HG03196 (cell line): Measurements from ENCODE around the gene SULF2.

Experiments used
- ATAC-seq: cut with Tn5 transposase; IDR thresholded peaks from one replicate; pipeline ENCODE4 v1.9.1; 2021; ENCODE audit not compliant: unreplicated experiment

SULF2 gene

DNA sequence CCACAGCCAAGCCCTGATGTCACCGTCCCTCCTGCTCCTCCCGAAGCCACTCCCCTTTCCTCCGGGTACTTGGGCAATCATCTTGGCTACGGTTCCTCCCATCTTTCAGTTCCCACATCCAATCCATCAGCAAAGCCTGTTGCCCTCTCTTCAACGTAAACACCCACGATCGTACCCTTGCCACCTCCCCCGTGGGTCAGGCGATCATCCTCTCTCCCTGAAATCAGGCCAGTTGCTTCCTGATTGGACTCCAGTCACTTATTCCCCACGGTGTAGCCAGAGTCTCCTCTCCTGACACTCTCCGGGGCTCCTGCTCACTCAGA is 44.5 kb downstream of the SULF2 start:
- ATAC-seq = no peak

- ATAC-seq = no peak
Observed at GRCh38 chr20:47740121-47740861, 45.0 kb downstream of the SULF2 start.

DNA sequence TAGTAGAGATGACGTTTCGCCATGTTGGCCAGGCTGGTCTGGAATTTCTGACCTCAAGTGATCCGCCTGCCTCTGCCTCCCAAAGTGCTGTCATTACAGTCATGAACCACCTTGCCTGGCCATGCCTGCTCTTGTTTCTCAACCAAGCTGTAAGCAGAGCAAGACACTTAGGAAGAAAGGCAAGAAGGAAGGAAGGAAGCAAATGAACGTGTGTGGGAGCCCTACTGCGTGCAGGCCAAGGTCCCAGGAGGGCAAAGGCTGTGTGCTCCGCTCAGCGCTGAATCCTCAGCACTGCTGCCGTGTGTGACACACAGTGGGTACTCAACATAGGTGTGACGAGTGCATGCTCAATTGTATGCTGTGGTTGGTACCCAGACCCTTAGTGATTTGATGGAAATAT is 47.4 kb downstream of the SULF2 start:
- ATAC-seq = no peak

- no peak for ATAC-seq
Observed at GRCh38 chr20:47736570-47737152, 48.6 kb downstream of the SULF2 start.

DNA sequence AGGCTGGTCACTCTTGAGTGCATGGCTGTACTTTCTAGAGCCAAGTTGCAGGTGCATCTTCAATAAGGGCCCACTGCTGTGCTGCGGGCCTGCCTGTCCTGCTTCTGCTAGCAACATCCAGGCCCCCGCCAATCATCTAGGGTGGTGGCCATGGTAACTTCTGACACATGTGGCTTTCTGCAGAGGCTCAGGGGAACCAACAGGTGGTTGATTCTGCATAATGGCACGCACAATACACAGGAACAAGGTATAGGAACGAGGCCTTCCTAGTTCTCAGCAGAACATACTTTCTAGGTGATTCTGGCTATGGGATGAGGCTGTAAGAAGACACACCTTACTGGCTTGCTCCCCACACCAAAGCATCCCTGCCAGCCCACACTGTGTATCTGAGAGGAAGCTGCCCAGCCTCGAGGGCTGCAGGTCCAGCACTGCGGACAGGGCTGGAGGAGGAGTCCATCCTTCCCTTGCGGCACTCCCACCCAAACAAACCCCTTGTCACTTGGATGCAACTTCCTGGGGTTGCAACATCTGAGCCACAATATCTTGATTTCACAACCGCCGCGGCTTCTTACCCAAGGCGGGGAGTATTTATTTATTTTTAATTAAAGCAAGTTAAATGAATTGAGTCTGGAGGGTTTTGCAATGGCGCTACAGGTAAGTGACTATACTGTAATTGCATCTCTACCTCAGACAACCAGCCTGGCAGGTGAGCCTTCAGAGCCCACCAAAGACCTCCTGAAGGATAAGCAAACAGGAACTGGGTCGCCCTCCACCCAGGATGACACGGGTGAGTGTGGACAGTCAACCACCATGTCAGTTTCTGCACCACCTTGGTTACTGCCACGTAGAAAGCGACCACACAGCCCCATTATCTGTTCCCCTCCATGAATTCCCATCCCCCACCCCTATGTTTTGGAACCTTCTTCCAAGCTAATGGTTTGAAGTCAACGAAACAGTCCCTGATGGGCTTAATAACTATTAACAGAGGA is 49.6 kb downstream of the SULF2 start:
- ATAC-seq = no peak

DNA sequence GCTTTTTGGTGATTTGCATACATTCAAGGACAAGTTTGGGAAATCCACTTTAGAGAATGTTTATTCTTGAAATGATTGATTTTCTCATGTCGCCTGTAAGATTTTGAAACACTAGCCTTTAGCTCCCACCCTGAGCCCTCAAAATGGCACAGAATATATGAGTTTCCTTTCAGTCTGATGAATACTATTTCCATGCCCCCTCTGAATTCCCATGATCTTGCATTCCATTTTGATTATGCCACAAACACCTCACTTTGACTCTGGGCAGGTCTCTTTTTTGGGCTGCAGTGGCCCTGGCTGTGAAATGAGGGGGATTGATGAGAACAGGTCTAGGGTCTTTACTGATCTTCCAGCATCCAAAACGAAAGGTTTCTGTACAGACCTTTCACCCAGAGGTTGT is 50.4 kb downstream of the SULF2 start:
- no peak for ATAC-seq

- ATAC-seq = no peak
Observed at GRCh38 chr20:47733892-47734291, 51.4 kb downstream of the SULF2 start.

DNA sequence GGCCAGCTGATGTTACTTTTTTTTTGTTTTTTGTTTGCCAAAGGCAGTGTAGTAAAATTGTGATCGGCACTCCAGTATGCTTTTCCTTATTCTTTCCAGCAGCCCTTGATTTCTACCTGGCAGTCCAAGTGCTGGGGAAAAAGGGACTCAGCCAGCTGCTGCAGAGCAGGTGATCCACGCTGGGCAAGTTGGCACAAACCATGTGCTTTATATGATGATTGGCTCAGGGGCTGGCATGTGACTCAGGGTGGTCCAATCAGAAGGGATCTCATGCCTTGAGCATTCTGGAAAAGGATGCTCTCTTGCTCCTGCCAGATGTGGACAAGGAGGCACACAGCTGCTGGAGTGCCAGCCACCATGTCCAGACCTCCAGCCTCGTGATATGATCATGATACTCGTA is 54.5 kb downstream of the SULF2 start:
- no peak for ATAC-seq

DNA sequence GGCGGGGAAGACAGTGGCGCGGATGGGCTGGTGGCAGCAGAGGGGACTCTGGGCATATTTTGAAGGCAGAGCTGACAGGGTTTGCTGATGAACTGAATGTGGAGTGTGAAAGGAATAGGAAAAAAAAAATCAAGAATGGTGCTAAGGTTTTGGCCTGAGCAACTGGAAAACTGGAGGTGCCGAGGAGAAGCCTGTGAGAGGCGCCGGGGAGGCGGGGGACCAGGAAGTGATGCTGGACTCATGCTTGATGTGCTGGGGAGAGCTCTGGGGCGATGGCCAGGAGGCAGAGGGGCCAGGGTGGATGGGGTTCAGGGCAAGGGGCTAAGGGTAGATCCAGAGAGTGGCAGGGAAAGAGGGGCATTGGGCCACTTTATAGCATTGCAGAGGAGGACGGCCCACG is 55.8 kb downstream of the SULF2 start:
- no peak for ATAC-seq

DNA sequence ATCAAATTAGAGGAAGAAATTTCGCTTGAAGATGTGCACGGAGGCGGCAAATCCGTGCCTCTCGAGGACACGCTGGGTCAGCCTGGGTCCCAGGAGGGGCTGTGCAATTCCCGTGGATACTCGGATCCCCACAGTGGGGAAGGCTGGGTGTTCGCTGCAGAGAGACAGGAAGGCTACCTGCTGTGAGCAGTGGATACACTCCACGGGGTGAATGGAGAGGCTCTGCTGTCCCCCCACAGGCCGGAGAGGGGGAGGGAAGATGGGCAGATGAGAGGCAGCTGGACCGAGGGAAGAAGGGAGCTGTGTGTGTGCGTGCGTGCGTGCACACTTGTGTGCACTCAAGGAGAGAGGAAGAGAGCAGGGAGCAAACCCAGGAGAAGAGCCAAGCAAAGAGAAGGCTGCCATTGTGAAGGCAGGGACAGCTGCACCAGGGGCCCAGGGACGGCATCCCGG is 57.3 kb downstream of the SULF2 start:
- ATAC-seq = peak; percentile 4

- peak; percentile 63 for ATAC-seq
Observed at GRCh38 chr20:47727170-47727880, 58.0 kb downstream of the SULF2 start.

- ATAC-seq = no peak
Observed at GRCh38 chr20:47726632-47727031, 58.6 kb downstream of the SULF2 start.

DNA sequence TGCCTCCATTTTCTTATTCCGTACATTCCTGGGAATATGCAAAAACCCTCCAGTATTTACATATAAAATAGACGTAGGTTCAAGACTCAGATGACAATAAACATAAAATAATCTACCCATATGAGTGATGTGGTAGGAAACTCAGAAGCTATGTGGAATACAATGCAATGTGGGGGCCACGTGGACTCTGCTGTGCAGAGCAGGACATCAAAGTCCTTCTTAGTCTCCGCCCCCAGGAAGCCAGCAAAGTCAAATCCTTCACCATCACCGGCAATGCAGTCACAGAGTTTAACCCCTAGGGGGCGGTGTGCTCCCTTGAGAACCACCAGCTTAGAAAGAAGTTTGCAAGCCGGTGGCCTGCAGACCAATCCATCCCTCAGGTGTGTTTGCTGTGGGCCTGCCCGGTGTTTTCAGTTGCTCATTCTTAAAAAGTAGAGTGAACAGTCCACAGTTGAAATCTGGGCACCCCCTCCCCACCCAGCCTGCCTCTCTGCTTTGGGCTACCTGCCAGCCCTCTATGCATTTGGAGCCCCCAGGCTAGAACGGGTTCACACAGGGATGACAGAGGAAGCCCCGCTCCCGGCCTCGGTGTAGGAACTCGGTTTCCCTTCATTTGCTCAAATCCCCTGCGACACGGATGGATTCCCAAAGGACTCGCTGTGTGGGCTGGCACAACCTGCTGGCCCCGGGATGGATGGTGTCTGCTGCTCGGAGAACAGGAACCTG is 59.9 kb downstream of the SULF2 start:
- ATAC-seq = peak; percentile 44

DNA sequence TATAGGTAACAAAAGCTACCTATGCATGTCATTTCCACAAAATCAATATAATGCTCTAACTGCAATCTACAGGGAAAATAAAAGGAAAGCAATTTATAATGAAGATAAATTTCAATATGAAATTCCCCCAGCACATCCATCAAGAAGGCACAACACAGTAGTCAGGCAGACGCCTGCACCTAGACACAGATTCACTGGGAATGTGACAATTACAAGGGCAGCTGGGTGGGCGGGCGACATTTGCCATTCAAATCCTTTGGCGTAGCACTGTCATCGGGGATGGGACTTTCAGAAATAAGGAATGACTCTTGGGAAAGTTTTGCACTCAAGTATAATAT is 60.4 kb downstream of the SULF2 start:
- ATAC-seq = no peak

DNA sequence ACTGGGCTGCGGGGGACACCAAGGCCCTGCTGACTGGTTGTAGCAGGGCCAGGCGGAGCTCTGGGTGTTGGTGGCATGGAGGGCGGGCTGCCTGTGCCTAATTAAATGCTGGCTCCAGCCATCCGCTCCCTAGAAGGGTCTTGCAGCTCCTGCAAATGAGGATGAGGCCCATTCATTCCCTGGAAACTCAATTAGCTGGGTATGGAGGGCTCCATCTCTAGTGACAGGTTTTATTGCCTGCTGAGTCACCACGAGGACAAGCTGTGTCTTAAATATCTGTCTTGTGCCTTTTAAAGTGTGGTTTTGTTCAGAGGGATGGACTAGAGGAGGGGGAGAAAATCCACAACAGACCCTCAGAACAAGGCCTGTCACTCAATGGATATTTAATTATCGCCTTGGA is 60.9 kb downstream of the SULF2 start:
- no peak for ATAC-seq

DNA sequence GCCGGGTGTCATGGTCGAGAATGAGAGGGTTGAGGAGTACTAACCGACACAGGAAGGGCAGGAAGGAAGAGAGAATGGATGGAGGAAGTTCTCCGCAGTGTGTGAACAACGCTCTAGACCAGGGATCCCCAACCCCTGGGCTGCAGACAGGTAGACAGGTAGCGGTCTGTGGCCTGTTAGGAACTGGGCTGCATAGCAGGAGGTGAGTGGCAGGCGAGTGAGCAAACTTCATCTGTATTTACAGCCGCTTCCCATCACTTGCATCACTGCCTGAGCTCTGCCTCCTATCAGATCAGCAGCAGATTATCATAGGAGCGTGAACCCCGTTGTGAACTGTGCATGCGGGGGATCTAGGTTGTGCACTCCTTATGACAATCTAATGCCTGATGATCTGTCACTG is 62.0 kb downstream of the SULF2 start:
- ATAC-seq = no peak

- no peak for ATAC-seq
Observed at GRCh38 chr20:47720636-47721427, 64.4 kb downstream of the SULF2 start.

- no peak for ATAC-seq
Observed at GRCh38 chr20:47719625-47720024, 65.7 kb downstream of the SULF2 start.

- ATAC-seq = no peak
Observed at GRCh38 chr20:47719211-47719610, 66.1 kb downstream of the SULF2 start.

DNA sequence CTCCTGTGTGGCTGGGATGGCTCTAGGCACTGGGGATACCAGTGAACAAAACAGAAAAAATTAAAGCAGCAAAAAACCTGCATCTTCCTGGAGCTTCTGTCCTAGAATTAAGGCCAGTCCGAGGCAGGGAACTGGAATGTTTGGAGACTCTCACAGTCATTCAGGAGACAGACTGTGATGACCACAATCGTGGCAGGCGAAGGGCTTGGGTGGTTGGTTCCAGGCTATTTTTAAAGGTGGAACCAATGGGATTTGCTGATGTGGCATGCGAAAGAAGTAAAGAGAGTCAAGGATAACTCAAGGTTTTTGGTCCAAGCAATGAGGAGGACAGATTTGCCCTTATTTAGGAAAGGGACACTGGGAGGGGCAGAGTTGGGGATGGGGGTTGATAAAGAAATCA is 66.9 kb downstream of the SULF2 start:
- no peak for ATAC-seq
